ENCODE results near the gene HPSE2.

The HPSE2 gene

DNA sequence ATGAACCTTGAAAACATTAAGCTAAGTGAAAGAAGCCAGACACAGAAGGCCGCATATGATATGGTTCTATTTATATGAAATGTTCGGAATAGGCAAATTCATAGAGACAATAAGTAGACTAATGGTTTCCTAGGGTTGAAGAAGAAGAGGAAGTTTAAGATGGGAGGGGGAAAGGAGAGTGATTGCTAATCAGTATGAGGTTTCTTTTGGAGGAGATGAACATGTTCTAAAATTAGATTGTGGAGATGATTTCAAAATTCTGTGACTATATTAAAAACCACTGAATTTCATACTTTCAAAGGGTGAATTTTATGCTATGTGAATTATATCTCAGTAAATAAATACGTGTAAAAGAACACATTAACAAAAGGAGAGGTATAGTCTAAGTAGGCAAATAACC is 612.5 kb downstream of the HPSE2 start:
- FAIRE-seq (no peak), DNase-seq (ENCODE audit: insufficient read length, low spot score) (no peak)
- TF ChIP-seq POLR2A (IDR thresholded peaks at IDR 0.05; ENCODE audit: low read depth, low read length): no peak

DNA sequence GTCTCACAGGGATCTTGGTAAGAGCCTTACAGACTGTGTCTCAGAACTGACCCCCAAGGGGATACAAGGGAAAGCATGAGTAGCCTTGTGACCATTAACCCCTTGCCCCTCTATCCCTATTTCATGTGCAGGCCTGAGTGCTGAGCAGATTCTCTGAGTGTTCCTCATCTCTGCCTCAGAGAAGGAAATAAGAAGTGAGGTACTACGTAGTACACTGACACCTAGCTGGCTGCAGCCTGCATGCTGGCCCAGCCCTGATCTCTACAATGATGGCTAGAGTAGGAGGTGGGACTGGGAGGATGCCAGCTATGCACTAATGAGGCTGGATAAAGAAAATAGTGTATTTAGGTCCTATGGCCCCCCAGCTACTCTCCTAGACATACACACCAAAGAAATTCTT is 614.0 kb downstream of the HPSE2 start:
- DNase-seq (ENCODE audit: insufficient read length, low spot score): no peak
- no peak for FAIRE-seq

DNA sequence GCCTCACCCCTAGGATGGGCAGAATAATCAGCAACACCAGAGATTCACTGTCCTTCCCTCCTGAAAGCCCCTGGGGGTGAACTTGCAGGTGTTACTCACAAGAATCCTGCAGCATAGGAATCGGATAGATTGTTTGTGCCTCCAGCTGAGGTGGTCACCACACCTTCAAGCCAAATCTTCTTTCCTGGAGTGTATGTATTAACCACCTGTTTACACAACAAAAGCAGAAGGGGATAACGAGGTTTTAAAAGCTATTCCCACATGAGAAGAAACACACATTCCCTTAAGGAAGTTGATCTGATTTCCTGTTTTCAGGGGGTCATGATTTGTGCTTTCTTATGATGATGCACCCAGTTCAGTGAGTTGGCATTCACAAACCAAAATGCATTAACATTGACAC is 615.1 kb downstream of the HPSE2 start:
- DNase-seq (ENCODE audit: insufficient read length, low spot score) (no peak), FAIRE-seq (no peak)
- no peak for TF ChIP-seq POLR2A (IDR thresholded peaks at IDR 0.05; ENCODE audit: low read depth, low read length)

More for the DNA sequence above, 614.0 kb downstream of the HPSE2 start:
- TF ChIP-seq POLR2A (IDR thresholded peaks at IDR 0.05; ENCODE audit: low read depth, low read length): no peak

DNA sequence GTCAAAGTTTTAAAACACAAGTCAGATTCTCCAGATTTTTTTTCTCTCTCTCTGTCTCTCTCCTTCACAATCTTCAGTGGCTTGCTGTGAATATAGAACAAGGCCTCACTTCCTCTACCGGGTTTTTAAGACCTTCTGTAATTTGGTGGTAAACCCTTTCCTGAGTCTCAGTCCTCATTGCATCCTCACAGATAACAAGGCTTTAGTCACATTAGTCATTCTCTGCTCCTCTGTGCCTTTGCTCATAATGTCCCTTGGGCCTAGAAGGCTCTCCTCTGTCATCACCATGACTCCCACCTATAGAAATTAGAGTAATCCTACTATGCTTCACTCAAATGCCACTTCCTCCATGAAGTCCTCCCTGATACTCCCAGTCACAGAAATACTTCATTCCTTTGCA is 616.2 kb downstream of the HPSE2 start:
- FAIRE-seq (no peak), DNase-seq (ENCODE audit: insufficient read length, low spot score) (no peak)
- TF ChIP-seq POLR2A (IDR thresholded peaks at IDR 0.05; ENCODE audit: low read depth, low read length): no peak

DNA sequence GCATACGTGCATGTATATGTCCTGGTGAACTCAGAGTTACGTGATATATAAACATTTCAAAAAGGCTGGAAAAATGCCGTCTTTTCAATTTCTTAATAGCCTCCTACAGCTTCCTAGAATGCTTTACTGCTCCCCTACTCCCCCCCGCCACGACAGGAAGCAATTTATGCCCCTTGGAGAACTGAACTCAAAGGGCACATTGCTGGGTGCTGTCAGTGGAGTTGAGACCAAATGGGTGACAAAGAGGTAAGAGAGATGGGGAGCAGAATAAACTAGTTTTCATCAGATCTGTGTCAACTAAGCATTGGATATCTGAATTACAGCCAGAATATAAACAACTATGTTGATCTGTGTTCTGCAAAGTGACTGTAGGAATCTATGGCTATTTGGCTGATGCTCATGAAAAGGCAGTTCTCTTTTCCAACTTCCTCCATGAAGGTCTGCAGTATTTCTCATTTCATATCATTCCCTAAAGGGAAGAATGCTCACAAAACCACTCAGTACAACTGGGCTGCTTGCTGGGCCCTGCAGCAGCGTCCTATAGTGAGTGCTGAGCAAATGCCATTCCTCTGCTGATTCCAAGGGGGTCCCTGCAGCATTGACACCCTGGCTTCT is 617.6 kb downstream of the HPSE2 start:
- FAIRE-seq: no peak
- DNase-seq (ENCODE audit: insufficient read length, low spot score): no peak
- no peak for TF ChIP-seq POLR2A (IDR thresholded peaks at IDR 0.05; ENCODE audit: low read depth, low read length)

DNA sequence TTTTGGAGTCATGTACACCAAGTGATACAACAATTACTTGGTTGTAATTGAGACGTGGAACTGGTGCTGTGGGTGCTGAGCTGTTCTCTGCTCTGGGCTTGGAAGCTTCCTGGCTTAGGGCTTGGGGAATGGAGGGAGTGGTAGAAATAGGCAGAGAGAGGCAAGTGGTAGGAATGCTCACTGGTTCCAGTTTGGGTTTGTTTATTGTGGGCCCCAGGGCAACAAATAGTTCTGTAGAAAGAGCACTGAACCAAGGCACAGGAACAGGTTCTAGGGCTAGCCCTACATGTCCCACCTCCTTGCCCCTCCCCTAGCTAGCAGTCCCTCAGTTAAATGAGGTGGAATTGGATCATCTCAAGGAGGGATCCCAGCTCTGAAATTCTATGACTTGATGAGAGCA is 622.2 kb downstream of the HPSE2 start:
- no peak for DNase-seq (ENCODE audit: insufficient read length, low spot score)
- no peak for FAIRE-seq
- no peak for TF ChIP-seq POLR2A (IDR thresholded peaks at IDR 0.05; ENCODE audit: low read depth, low read length)

DNA sequence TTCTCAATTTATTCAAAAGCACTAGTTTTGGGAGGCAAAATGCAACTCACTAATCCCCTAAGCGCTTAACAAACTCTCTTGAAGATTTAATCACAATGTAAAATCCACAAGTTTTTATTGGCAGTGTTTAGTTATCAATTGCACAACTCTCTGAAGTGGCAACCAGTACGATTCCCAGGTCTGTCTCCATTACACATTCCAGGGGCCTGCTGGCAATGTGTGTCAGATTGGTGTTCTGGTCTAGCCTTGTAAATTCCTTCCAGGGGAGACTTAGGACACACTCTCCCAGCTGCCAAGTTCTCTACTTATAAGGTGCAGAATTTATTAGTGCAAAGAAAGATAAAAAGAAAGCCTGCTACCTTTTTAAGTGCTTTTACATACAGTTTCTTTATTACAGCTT is 624.2 kb downstream of the HPSE2 start:
- FAIRE-seq: no peak

DNA sequence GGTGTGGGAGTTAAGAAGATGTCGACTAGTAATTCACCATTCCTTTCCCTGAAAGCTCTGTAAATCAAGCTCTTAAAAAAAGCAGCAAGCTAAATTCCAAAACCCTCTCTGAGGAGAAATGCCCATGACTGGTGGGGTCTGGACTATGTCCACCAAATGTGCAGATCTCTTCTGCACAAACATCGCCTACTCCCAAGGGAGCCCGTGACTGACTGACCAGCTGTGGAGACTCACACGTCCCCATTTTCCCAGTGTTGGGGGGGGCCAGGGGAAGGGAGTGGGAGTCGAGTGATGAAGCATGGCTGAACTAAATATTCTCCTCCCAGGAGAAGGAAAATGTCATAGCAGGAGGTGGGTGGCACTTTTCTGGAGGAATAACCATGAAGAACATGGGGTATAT is 624.8 kb downstream of the HPSE2 start:
- TF ChIP-seq POLR2A (IDR thresholded peaks at IDR 0.05; ENCODE audit: low read depth, low read length): no peak
- FAIRE-seq (no peak), DNase-seq (ENCODE audit: insufficient read length, low spot score) (no peak)

More for the DNA sequence above, 624.2 kb downstream of the HPSE2 start:
- DNase-seq (ENCODE audit: insufficient read length, low spot score): no peak
- TF ChIP-seq POLR2A (IDR thresholded peaks at IDR 0.05; ENCODE audit: low read depth, low read length): no peak

DNA sequence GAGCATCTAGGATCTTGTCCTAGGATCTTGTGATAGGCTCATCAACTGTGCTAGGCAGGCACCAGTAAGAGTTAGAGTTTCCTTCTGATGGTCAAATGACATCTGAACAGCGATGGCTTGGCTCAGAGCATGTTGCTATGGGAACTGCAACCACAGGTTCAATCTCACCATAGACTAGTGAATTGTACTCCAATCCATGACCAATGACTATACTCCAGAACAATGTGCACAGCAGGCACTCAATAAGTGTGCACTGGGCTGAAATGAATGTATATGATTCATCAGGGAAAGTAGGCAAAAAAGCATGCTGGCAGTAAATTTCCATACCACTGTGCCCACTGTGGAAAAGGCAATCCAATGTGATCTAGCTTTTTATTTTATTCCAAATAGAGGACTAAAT is 625.4 kb downstream of the HPSE2 start:
- no peak for FAIRE-seq
- no peak for TF ChIP-seq POLR2A (IDR thresholded peaks at IDR 0.05; ENCODE audit: low read depth, low read length)
- DNase-seq (ENCODE audit: insufficient read length, low spot score): no peak

DNA sequence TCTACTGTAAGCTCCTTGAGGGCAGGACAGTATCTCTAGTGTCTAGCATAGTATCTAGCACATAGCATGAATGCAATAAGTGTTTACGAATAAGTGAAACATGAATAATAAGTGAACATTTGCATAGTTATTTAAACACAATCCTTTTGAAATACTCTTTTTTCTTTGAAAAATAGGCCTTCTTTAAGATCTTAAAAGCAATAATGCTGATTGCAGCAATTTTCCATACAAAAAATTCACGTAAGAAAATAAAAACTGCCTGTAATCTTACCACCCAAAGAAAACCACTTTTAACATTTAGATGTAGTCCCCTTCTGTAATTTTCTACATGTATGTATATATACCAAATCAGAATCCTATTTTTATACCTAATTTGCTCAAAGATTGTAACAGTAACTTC is 626.4 kb downstream of the HPSE2 start:
- DNase-seq (ENCODE audit: insufficient read length, low spot score): no peak
- no peak for FAIRE-seq
- no peak for TF ChIP-seq POLR2A (IDR thresholded peaks at IDR 0.05; ENCODE audit: low read depth, low read length)

DNA sequence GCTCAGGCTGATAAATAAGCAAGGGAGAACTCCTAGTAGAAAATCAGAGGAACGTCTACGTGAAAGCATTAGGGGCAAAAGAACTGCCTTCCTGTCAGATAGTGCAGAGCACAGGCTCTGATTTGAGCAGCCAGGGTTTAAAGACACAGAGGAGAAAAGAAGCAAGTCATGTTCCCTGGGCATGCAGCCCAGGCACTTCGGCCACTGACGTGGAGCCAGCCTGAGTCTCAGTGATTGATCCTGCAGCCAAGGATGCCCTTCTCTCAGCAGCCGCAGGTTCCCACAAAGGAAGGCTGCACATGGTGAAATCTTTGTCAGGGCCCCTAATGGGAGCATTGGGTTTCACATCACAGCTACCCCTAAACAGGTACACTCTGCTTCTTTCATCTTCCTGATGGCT is 627.2 kb downstream of the HPSE2 start:
- no peak for TF ChIP-seq POLR2A (IDR thresholded peaks at IDR 0.05; ENCODE audit: low read depth, low read length)
- no peak for FAIRE-seq

DNA sequence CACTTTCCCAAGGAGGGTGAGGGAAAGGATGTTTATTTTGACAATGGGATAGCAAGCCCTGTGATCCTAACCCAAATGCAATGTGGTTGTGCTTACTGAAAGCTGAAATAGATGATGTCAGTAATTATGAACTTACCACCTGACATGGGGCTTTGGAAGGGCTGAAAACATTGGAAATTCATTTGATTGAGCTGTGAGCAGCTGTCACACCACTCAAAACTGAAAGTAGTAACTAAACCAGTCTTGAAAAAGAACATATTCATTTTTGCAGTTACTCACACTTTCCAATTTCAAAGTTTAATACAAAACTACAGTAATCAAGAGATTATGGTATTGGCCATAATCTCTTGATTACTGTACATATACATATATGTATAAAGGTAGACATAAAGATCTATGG is 633.4 kb downstream of the HPSE2 start:
- DNase-seq (ENCODE audit: insufficient read length, low spot score): no peak
- TF ChIP-seq POLR2A (IDR thresholded peaks at IDR 0.05; ENCODE audit: low read depth, low read length): no peak
- FAIRE-seq: no peak

More for the DNA sequence above, 627.2 kb downstream of the HPSE2 start:
- DNase-seq (ENCODE audit: insufficient read length, low spot score): no peak

DNA sequence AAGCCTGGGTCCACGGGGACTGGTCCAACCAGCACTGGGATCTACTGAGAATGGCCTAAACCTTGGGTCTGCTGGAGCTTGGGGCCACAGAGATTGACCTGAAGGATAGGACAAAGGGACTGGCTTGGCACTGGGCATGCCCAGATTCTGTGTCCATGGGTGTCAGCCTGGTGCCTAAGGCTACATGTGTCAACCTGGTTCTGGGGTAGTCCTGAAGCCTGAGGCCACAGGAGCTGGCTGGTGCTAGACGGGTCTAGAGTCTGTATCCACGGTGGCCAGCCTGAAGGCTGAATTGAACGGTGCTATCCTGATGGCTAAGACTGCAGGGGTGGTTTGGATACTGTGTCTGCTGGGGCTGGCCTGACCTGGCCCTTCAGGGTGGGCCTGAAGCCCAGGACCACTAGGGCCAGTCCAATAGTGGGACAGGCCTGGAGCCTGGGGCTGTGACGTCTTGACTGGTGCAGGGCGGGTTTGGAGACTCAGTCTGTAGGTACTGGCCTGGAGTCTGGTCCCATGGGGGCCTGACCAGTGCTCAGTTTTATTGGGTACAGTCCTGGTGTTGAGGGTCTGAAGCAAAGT is 636.5 kb downstream of the HPSE2 start:
- DNase-seq (ENCODE audit: insufficient read length, low spot score) (no peak), FAIRE-seq (no peak)
- TF ChIP-seq POLR2A (IDR thresholded peaks at IDR 0.05; ENCODE audit: low read depth, low read length): no peak

DNA sequence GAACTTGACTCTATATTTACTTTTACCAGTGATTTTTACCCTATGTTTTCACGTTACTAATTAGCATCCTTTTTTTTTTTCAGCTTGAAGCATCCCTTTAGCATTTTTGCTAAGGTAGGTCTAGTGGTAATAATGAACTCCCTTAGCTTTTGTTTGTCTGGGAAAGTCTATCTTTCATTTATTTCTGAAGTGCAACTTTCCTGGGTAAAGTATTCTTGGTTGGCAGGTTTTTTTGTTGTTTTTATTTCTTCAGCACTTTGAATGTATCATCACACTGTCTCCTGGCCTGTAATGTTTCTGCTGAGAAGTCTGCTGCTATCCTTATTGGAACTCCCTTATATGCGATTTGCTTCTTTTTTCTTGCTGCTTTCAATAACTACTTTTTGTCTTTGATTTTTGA is 639.2 kb downstream of the HPSE2 start:
- TF ChIP-seq POLR2A (IDR thresholded peaks at IDR 0.05; ENCODE audit: low read depth, low read length): no peak
- FAIRE-seq (no peak), DNase-seq (ENCODE audit: insufficient read length, low spot score) (no peak)

DNA sequence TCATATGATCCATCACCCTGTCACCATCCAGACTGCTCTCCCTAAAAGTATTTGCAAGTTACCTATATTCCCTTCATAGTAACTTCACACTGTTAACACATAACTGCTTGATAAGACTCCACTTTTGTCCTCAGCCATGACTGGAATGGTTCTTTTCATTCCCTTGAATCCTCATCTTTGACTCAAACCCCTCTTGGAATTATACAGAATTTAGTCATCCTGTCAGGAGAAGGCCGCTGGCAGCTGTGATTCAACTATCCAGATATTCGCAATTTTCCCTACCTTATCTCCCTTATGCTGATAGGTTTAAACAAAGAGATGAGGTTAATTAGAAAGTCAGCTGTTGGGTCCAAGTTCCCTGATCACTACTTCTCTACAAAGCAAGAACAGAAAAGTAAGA is 646.0 kb downstream of the HPSE2 start:
- TF ChIP-seq POLR2A (IDR thresholded peaks at IDR 0.05; ENCODE audit: low read depth, low read length): no peak
- no peak for DNase-seq (ENCODE audit: insufficient read length, low spot score)
- FAIRE-seq: no peak

Data from H54 (cell line).